HEK293 (cell line): ENCODE results near the gene TULP1.
A peak's percentile ranks its signal among the peaks of the same experiment; 100 is the strongest.

Experiments
- AEBP2 ChIP-seq: fragments of 450-650 bp; formaldehyde crosslinking; IDR thresholded peaks from 2 replicates; pipeline ENCODE4 v1.5.1; 2016; ENCODE audit warnings: missing biosample characterization, missing genetic modification characterization, borderline replicate concordance
- GLI2 ChIP-seq: fragments of 450-650 bp; formaldehyde crosslinking; IDR thresholded peaks from 2 replicates; pipeline ENCODE4; 2017; ENCODE audit warnings: missing biosample characterization, missing genetic modification characterization, low read depth, borderline replicate concordance
- GLI4 ChIP-seq: fragments of 450-650 bp; formaldehyde crosslinking; IDR thresholded peaks from 2 replicates; pipeline ENCODE4 v1.5.1; 2016; ENCODE audit warnings: missing biosample characterization, missing genetic modification characterization
- IKZF3 ChIP-seq: fragments of 450-650 bp; IDR thresholded peaks from 2 replicates; pipeline ENCODE4 v1.5.0; 2018; ENCODE audit warnings: missing biosample characterization, mild to moderate bottlenecking, missing genetic modification characterization, moderate library complexity
- KLF10 ChIP-seq: fragments of 450-650 bp; IDR thresholded peaks from 2 replicates; pipeline ENCODE4 v1.5.1; 2018; ENCODE audit warnings: missing biosample characterization, mild to moderate bottlenecking, missing genetic modification characterization
- KLF9 ChIP-seq: fragments of 450-650 bp; formaldehyde crosslinking; IDR thresholded peaks from 2 replicates; pipeline ENCODE4 v1.5.1; 2016; ENCODE audit warnings: missing biosample characterization, missing genetic modification characterization, low read depth
- MZF1 ChIP-seq: fragments of 450-650 bp; formaldehyde crosslinking; IDR thresholded peaks from 2 replicates; pipeline ENCODE4 v1.5.1; 2017; ENCODE audit warnings: missing biosample characterization, missing genetic modification characterization, borderline replicate concordance
- PRDM1 ChIP-seq: fragments of 450-650 bp; formaldehyde crosslinking; IDR thresholded peaks from 2 replicates; pipeline ENCODE4; 2016; ENCODE audit warnings: missing biosample characterization, missing genetic modification characterization
- SCRT1 ChIP-seq: fragments of 450-650 bp; formaldehyde crosslinking; IDR thresholded peaks from 2 replicates; pipeline ENCODE4 v1.5.1; 2016; ENCODE audit warnings: missing biosample characterization, missing genetic modification characterization, borderline replicate concordance
- SP2 ChIP-seq: fragments of 450-650 bp; formaldehyde crosslinking; IDR thresholded peaks from 2 replicates; pipeline ENCODE4 v1.5.1; 2016; ENCODE audit warnings: missing biosample characterization, missing genetic modification characterization
- WT1 ChIP-seq: fragments of 450-650 bp; formaldehyde crosslinking; IDR thresholded peaks from 2 replicates; pipeline ENCODE4 v1.5.1; 2016; ENCODE audit warnings: missing biosample characterization, missing genetic modification characterization
- YY1 ChIP-seq: fragments of 450-650 bp; formaldehyde crosslinking; IDR thresholded peaks from 2 replicates; pipeline ENCODE4 v1.5.1; 2018; ENCODE audit warnings: missing biosample characterization, missing genetic modification characterization
- ZBTB17 ChIP-seq: fragments of 450-650 bp; formaldehyde crosslinking; IDR thresholded peaks from 2 replicates; pipeline ENCODE4 v1.5.1; 2016; ENCODE audit warnings: missing biosample characterization, missing genetic modification characterization
- ZBTB20 ChIP-seq: fragments of 450-650 bp; formaldehyde crosslinking; IDR thresholded peaks from 2 replicates; pipeline ENCODE4 v1.5.1; 2016; ENCODE audit warnings: missing biosample characterization, missing genetic modification characterization
- ZBTB44 ChIP-seq: fragments of 450-650 bp; IDR thresholded peaks from 2 replicates; pipeline ENCODE4 v1.5.1; 2018; ENCODE audit warnings: missing biosample characterization, mild to moderate bottlenecking, missing genetic modification characterization
- ZBTB7A ChIP-seq: fragments of 450-650 bp; formaldehyde crosslinking; IDR thresholded peaks from 2 replicates; pipeline ENCODE4 v1.5.1; 2016; ENCODE audit warnings: low read depth, missing biosample characterization, missing genetic modification characterization
- ZEB2 ChIP-seq: fragments of 450-650 bp; formaldehyde crosslinking; IDR thresholded peaks from 2 replicates; pipeline ENCODE4 v1.5.1; 2016; ENCODE audit warnings: missing biosample characterization, missing genetic modification characterization
- ZFP37 ChIP-seq: fragments of 450-650 bp; formaldehyde crosslinking; IDR thresholded peaks from 2 replicates; pipeline ENCODE4 v1.5.1; 2016; ENCODE audit warnings: missing biosample characterization, missing genetic modification characterization
- ZNF138 ChIP-seq: fragments of 450-650 bp; formaldehyde crosslinking; IDR thresholded peaks from 2 replicates; pipeline ENCODE4 v1.5.1; 2016; ENCODE audit warnings: missing biosample characterization, missing genetic modification characterization, borderline replicate concordance
- ZNF146 ChIP-seq: fragments of 450-650 bp; formaldehyde crosslinking; IDR thresholded peaks from 2 replicates; pipeline ENCODE4 v1.5.1; 2016; ENCODE audit warnings: missing biosample characterization, missing genetic modification characterization
- ZNF18 ChIP-seq: fragments of 450-650 bp; formaldehyde crosslinking; IDR thresholded peaks from 2 replicates; pipeline ENCODE4 v1.5.1; 2016; ENCODE audit warnings: missing biosample characterization, missing genetic modification characterization
- ZNF239 ChIP-seq: fragments of 450-650 bp; formaldehyde crosslinking; IDR thresholded peaks from 2 replicates; pipeline ENCODE4 v1.5.1; 2016; ENCODE audit warnings: missing biosample characterization, missing genetic modification characterization
- ZNF311 ChIP-seq: fragments of 450-650 bp; formaldehyde crosslinking; IDR thresholded peaks from 2 replicates; pipeline ENCODE4 v1.5.1; 2017; ENCODE audit warnings: missing biosample characterization, missing genetic modification characterization, borderline replicate concordance
- ZNF341 ChIP-seq: fragments of 450-650 bp; formaldehyde crosslinking; IDR thresholded peaks from 2 replicates; pipeline ENCODE4; 2016; ENCODE audit warnings: low read depth, missing biosample characterization, missing genetic modification characterization
- ZNF394 ChIP-seq: fragments of 450-650 bp; formaldehyde crosslinking; IDR thresholded peaks from 2 replicates; pipeline ENCODE4 v1.5.1; 2016; ENCODE audit warnings: missing biosample characterization, missing genetic modification characterization, mild to moderate bottlenecking, moderate library complexity, borderline replicate concordance
- ZNF404 ChIP-seq: fragments of 450-650 bp; formaldehyde crosslinking; IDR thresholded peaks from 2 replicates; pipeline ENCODE4 v1.5.1; 2017; ENCODE audit warnings: missing biosample characterization, missing genetic modification characterization
- ZNF449 ChIP-seq: fragments of 450-650 bp; formaldehyde crosslinking; IDR thresholded peaks from 2 replicates; pipeline ENCODE4 v1.5.1; 2017; ENCODE audit warnings: missing biosample characterization, mild to moderate bottlenecking, missing genetic modification characterization, moderate library complexity
- ZNF521 ChIP-seq: fragments of 450-650 bp; formaldehyde crosslinking; IDR thresholded peaks from 2 replicates; pipeline ENCODE4 v1.5.1; 2017; ENCODE audit warnings: missing biosample characterization, mild to moderate bottlenecking, missing genetic modification characterization
- ZNF548 ChIP-seq: fragments of 450-650 bp; formaldehyde crosslinking; IDR thresholded peaks from 2 replicates; pipeline ENCODE4 v1.5.1; 2016; ENCODE audit warnings: missing biosample characterization, missing genetic modification characterization
- ZNF600 ChIP-seq: fragments of 450-650 bp; formaldehyde crosslinking; IDR thresholded peaks from 2 replicates; pipeline ENCODE4 v1.5.1; 2016; ENCODE audit warnings: missing biosample characterization, missing genetic modification characterization
- ZNF785 ChIP-seq: fragments of 450-650 bp; formaldehyde crosslinking; IDR thresholded peaks from 2 replicates; pipeline ENCODE4 v1.5.1; 2016; ENCODE audit warnings: missing biosample characterization, missing genetic modification characterization
- ZNF792 ChIP-seq: fragments of 450-650 bp; formaldehyde crosslinking; IDR thresholded peaks from 2 replicates; pipeline ENCODE4 v1.5.1; 2016; ENCODE audit warnings: missing biosample characterization, missing genetic modification characterization
- ZNF830 ChIP-seq: fragments of 450-650 bp; IDR thresholded peaks from 2 replicates; pipeline ENCODE4 v1.5.0; 2018; ENCODE audit warnings: missing biosample characterization, missing genetic modification characterization, low read depth, mild to moderate bottlenecking, moderate library complexity
- ZSCAN23 ChIP-seq: fragments of 450-650 bp; formaldehyde crosslinking; IDR thresholded peaks from 2 replicates; pipeline ENCODE4 v1.5.1; 2016; ENCODE audit warnings: missing biosample characterization, missing genetic modification characterization

Gene TULP1

GRCh38 chr6:35474131-35474941 is 38.4 kb downstream of the TULP1 start (continued):
- TF ChIP-seq AEBP2 (tag by site-specific recombination) = no peak
- TF ChIP-seq ZBTB7A (tag by site-specific recombination) = 0 out of 2 replicates have a peak, but pooled peaks have one; percentile 18
- peak; percentile 34; the same call in 1 of the 2 replicates for TF ChIP-seq ZNF394 (tag by site-specific recombination)
- TF ChIP-seq ZBTB20 (tag by site-specific recombination) = peak; percentile 43; the same call in 1 of the 2 replicates
- TF ChIP-seq ZNF404 (tag by site-specific recombination) = no peak
- TF ChIP-seq ZSCAN23 (tag by site-specific recombination) = no peak
- no peak for TF ChIP-seq KLF10
- no peak for TF ChIP-seq SCRT1
- TF ChIP-seq ZBTB17 (tag by site-specific recombination) = no peak
- TF ChIP-seq GLI2 (tag by site-specific recombination) = no peak
- no peak for TF ChIP-seq ZNF18 (tag by site-specific recombination)
- no peak for TF ChIP-seq ZNF311
- TF ChIP-seq GLI4 = no peak
- TF ChIP-seq PRDM1 (tag by site-specific recombination) = no peak
- TF ChIP-seq IKZF3 (tag by site-specific recombination) = no peak
- no peak for TF ChIP-seq ZNF521 (tag by site-specific recombination)
- no peak for TF ChIP-seq ZEB2 (tag by site-specific recombination)
- TF ChIP-seq ZNF830 (tag by site-specific recombination) = no peak
- peak; percentile 28; the same call in 1 of the 2 replicates for TF ChIP-seq ZNF600 (tag by site-specific recombination)
- TF ChIP-seq ZNF138 (tag by site-specific recombination) = no peak
- no peak for TF ChIP-seq ZNF449 (tag by site-specific recombination)
- TF ChIP-seq ZNF785 (tag by site-specific recombination) = no peak
- no peak for TF ChIP-seq ZNF146 (tag by site-specific recombination)
- 0 out of 2 replicates have a peak, but pooled peaks have one; percentile 12 for TF ChIP-seq SP2 (tag by site-specific recombination)
- no peak for TF ChIP-seq YY1
- no peak for TF ChIP-seq ZNF341
- no peak for TF ChIP-seq WT1 (tag by site-specific recombination)
- TF ChIP-seq ZNF792 = no peak
- no peak for TF ChIP-seq ZBTB44
- TF ChIP-seq ZFP37 (tag by site-specific recombination) = no peak
- no peak for TF ChIP-seq MZF1
- TF ChIP-seq KLF9 (tag by site-specific recombination) = no peak
- TF ChIP-seq ZNF239 (tag by site-specific recombination) = no peak
- TF ChIP-seq ZNF548 (tag by site-specific recombination) = no peak
